ENCODE data around the gene SGCA.

- TF ChIP-seq CTCF (IDR thresholded peaks at IDR 0.05): no peak
- no peak for TF ChIP-seq POLR2AphosphoS5 (IDR thresholded peaks at IDR 0.05)
- TF ChIP-seq EP300 (IDR thresholded peaks at IDR 0.05): no peak
- no peak for TF ChIP-seq POLR2A (IDR thresholded peaks at IDR 0.05)
These were observed 22.1 kb downstream of the SGCA start for GRCh38 chr17:50187751-50188530.
